ENCODE data around the gene LCA5L.
"Not testable (repeated sequence)": the region's sequence is repeated elsewhere in the genome, so short reads cannot be mapped to it uniquely, and the experiment has no call there.

Gene LCA5L

DNA sequence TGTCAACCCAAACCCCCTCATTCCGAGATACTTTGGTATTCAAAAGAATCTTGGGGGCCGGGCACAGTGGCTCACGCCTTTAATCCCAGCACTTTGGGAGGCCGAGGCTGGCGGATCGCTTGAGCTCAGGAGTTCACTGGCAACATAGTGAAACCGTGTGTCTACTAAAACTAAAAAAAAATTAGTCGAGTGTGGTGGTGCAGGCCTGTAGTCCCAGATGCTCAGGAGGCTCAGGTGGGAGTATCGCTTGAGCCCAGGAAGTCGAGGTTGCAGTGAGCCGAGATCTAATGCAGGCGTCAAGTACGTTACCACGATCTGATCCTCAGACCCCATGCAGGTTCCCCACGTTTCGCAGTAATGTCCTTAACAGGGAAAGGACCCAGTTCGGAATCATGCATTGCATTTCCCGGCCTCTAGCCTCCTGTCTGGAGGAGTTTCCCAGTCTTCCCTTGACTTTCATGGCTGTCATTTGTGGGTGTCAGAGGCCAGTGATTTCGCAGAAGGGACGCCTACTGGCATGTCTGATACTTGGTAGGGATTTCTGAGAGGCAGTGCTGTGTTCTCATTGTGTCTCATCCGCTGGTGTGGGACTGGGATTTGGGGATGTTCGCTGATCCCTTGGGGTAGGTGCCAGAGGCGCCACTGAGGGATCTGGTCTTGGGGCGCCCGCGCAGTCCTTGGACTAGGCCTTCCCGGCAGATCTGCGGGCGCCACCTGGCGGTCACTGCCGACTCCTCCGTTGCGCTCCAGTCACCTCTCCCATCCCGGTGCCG, 57.4 kb downstream of the LCA5L start:
- DNase-seq (ENCODE audit: low spot score) = peak; percentile 87
- peak; percentile 90 for TF ChIP-seq CTCF (IDR thresholded peaks at IDR 0.05)

GRCh38 chr21:39387461-39388037, 58.0 kb downstream of the LCA5L start:
- Histone ChIP-seq H3K4me3 (peak overlapping the region; percentile 73), H3K27ac (peak overlapping the region; percentile 46 to 88)
- peak; percentile 90 for DNase-seq (ENCODE audit: low spot score)
- TF ChIP-seq CTCF (IDR thresholded peaks at IDR 0.05) = no peak

More for the DNA sequence above, 57.4 kb downstream of the LCA5L start:
- Histone ChIP-seq H3K4me3 (peak overlapping the region; percentile 73), H3K27ac (peak overlapping the region; percentile 46 to 88)

DNA sequence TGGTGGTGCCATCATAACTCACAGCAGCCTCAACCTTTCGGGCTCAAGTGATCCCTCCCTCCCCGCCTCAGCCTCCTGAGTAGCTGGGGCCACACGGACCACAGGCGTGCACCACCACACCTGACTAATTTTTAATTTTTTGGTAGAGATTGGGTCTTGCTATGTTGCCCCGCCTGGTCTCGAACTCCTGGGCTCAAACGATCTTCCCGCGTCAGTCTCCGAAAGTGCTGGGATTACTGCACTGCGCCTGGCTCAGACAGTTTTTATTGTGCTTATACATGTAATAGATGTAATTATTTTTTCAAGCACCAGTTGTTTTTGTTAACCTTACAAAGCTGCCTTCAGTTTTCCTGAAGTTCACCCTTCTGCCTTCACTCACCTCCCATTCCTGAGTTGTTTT, 58.7 kb downstream of the LCA5L start:
- no peak for DNase-seq (ENCODE audit: low spot score)
- Histone ChIP-seq H3K4me3 (no peak overlapping the region), H3K27ac (peak overlapping the region in 1 of 2 donors; percentile 46)
- no peak for TF ChIP-seq CTCF (IDR thresholded peaks at IDR 0.05)

DNA sequence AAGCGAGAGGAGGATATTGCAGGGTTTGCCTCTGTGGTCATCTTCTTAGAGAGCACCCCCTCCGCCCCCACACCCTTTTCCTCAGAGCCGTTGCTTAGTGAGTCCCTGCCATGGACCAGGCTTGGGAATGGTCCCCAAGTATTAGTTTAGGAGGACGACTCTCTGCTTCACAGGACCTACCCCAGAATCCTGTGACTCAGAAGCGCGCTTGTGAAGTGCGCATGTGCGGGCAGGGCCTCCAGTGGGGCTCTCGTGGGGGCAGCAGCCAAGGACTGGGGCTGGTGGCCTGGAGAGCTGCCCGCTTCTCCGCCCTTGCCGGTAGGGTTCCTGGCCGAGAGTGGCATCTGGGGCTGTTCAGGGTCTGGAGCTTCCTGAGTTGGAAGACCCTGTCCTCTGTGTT, 59.4 kb downstream of the LCA5L start:
- no peak for DNase-seq (ENCODE audit: low spot score)
- Histone ChIP-seq H3K4me3 (peak overlapping the region; percentile 58), H3K27ac (peak overlapping the region in 1 of 2 donors; percentile 62)
- TF ChIP-seq CTCF (IDR thresholded peaks at IDR 0.05) = no peak

DNA sequence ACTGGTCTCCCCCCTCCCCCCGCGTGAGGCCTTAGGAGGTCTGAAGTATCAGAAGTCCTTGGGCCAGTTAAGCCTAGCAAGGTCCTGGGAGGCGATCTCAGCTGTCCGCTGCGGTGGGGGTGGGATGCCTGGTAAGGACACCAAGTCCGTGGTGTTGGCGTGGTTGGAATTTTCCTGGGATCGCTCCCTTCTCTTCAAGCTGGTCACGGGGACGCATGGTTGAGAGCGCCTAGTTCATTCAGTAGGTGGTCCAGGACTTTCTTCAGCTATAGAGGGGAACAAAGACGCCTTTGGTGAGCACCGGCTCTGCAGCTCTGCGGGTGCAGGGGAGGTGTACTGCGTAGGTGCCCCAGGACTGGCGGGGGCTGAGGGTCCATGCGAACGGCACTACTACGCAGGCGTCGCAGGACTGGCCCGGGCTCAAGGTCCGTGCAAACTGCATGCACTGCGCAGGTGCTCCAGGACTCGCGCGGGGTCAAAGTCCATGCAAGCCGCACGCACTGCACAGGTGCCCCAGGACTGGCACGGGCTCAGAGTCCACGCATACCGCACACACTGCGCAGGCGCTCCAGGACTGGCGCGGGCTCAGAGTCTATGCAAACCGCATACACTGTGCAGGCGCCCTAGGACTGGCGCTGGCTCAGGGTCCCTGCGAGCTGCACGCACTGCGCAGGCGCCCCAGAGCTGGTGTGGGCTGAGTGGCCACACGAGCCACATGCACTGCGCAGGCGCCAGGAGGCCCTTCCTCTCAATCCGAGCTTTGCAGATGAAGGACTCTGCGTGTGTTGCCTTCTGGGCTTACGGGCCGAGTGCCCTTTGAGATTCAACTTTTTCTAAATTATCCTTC, 60.1 kb downstream of the LCA5L start:
- H3K4me3 ChIP-seq = peak overlapping the region; percentile 58
- TF ChIP-seq CTCF (IDR thresholded peaks at IDR 0.05) = no peak
- H3K27ac ChIP-seq = peak overlapping the region in 1 of 2 donors; percentile 62
- DNase-seq (ENCODE audit: low spot score) = no peak

DNA sequence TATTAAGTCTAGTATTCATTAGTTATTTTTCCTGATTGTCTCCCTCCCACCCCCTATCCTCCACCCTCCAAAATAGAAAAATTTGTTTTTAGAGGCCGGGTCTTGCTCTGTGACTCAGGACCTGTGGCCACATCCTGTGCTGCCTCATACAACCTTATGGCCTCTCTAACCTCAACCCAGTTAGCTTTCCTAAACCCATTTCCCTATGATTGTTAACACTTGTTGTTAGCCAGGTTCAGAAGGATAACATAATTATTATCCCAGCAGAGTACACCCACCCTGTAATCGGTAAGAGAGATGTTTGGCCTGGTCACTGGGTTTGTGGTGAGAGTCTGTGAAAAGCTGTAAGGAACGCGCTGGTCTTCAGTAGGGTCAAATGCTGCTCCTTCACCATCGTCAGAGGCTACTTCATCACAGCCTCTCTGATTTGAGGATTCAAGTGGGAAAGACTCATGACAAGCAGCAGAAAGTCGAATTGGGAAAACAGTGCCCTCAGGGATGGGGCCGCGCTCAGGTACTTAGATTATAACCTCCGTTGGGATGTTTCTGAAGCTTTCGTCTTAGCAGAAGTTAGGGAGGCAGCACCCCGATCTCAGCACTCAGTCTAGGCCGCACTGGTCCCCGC, 60.8 kb downstream of the LCA5L start:
- Histone ChIP-seq H3K4me3 (no peak overlapping the region), H3K27ac (peak overlapping the region in 1 of 2 donors; percentile 62)
- TF ChIP-seq CTCF (IDR thresholded peaks at IDR 0.05) = no peak
- no peak for DNase-seq (ENCODE audit: low spot score)

GRCh38 chr21:39382096-39382495, 63.5 kb downstream of the LCA5L start:
- DNase-seq (ENCODE audit: low spot score); H3K4me3 ChIP-seq; H3K27ac ChIP-seq: not testable (repeated sequence)
